ENCODE data around the gene ENOX1.

ENOX1 gene

GRCh38 chr13:43546816-43547215 is 240.0 kb downstream of the ENOX1 start:
- TF ChIP-seq CTCF (IDR thresholded peaks at IDR 0.05; ENCODE audit: control insufficient read depth, insufficient read depth, low read depth, low read length, missing control alignments), result no peak
- no peak for DNase-seq (ENCODE audit: low read depth)
- H3K4me3 ChIP-seq (ENCODE audit: control insufficient read depth, low read depth, low read length), result no peak overlapping the region

GRCh38 chr13:43546251-43546650 is 240.5 kb downstream of the ENOX1 start:
- no peak for DNase-seq (ENCODE audit: low read depth)
- no peak overlapping the region for H3K4me3 ChIP-seq (ENCODE audit: control insufficient read depth, low read depth, low read length)
- no peak for TF ChIP-seq CTCF (IDR thresholded peaks at IDR 0.05; ENCODE audit: control insufficient read depth, insufficient read depth, low read depth, low read length, missing control alignments)

GRCh38 chr13:43545317-43545874 is 241.4 kb downstream of the ENOX1 start:
- no peak overlapping the region for H3K4me3 ChIP-seq (ENCODE audit: control insufficient read depth, low read depth, low read length)
- no peak for DNase-seq (ENCODE audit: low read depth)
- TF ChIP-seq CTCF (IDR thresholded peaks at IDR 0.05; ENCODE audit: control insufficient read depth, insufficient read depth, low read depth, low read length, missing control alignments), result no peak

GRCh38 chr13:43544631-43545030 is 242.1 kb downstream of the ENOX1 start:
- H3K4me3 ChIP-seq (ENCODE audit: control insufficient read depth, low read depth, low read length), result no peak overlapping the region
- no peak for DNase-seq (ENCODE audit: low read depth)
- TF ChIP-seq CTCF (IDR thresholded peaks at IDR 0.05; ENCODE audit: control insufficient read depth, insufficient read depth, low read depth, low read length, missing control alignments), result no peak

GRCh38 chr13:43544011-43544410 is 242.8 kb downstream of the ENOX1 start:
- H3K4me3 ChIP-seq (ENCODE audit: control insufficient read depth, low read depth, low read length), result no peak overlapping the region
- TF ChIP-seq CTCF (IDR thresholded peaks at IDR 0.05; ENCODE audit: control insufficient read depth, insufficient read depth, low read depth, low read length, missing control alignments), result no peak
- no peak for DNase-seq (ENCODE audit: low read depth)

- H3K4me3 ChIP-seq (ENCODE audit: control insufficient read depth, low read depth, low read length), result no peak overlapping the region
- no peak for DNase-seq (ENCODE audit: low read depth)
- no peak for TF ChIP-seq CTCF (IDR thresholded peaks at IDR 0.05; ENCODE audit: control insufficient read depth, insufficient read depth, low read depth, low read length, missing control alignments)
Measured at GRCh38 chr13:43543331-43543730, 243.4 kb downstream of the ENOX1 start.

GRCh38 chr13:43537124-43537523 is 249.6 kb downstream of the ENOX1 start:
- no peak for TF ChIP-seq CTCF (IDR thresholded peaks at IDR 0.05; ENCODE audit: control insufficient read depth, insufficient read depth, low read depth, low read length, missing control alignments)
- DNase-seq (ENCODE audit: low read depth), result no peak
- H3K4me3 ChIP-seq (ENCODE audit: control insufficient read depth, low read depth, low read length), result no peak overlapping the region

Data from AG09309 (cell line).